Liver (tissue), 9 donors: ENCODE data around the gene CENPF. TPM values are rescaled to one million over a fixed set of nuclear protein-coding genes. Genes with fewer than 3 reads are reported as not detected.

ENCODE experiments used
- DNase-seq: peaks from one replicate; pipeline ENCODE4 v3.0.0-alpha.2; 2017; ENCODE audit warnings: low spot score
- H3K27ac ChIP-seq, 2 donors: one replicate each; pipeline ENCODE4 v1.7.0; 2013; ENCODE audit warnings: inconsistent platforms in 2 of 2, low read length in 2 of 2, control low read depth in 1 of 2, low read depth in 1 of 2, mild to moderate bottlenecking in 1 of 2
- H3K27me3 ChIP-seq, 4 donors: one replicate each; pipeline versions ENCODE4 v1.6.1 to v1.7.0; 2013; ENCODE audit warnings: low read length in 3 of 4, inconsistent platforms in 1 of 4, mild to moderate bottlenecking in 1 of 4, moderate library complexity in 1 of 4; ENCODE audit not compliant: control insufficient read depth in 4 of 4, insufficient read depth in 4 of 4
- H3K36me3 ChIP-seq, 4 donors: one replicate each; pipeline versions ENCODE4 v1.6.1 to v1.7.0; 2013; ENCODE audit warnings: low read length in 3 of 4, mild to moderate bottlenecking in 3 of 4, low read depth in 1 of 4, moderate library complexity in 1 of 4; ENCODE audit not compliant: control insufficient read depth in 4 of 4, insufficient read depth in 3 of 4
- H3K4me1 ChIP-seq, 4 donors: one replicate each; pipeline versions ENCODE4 v1.6.1 to v1.7.0; 2013; ENCODE audit warnings: low read length in 3 of 4, mild to moderate bottlenecking in 3 of 4, moderate library complexity in 1 of 4; ENCODE audit not compliant: control insufficient read depth in 4 of 4, insufficient read depth in 4 of 4
- H3K4me3 ChIP-seq, 3 donors: one replicate each; pipeline versions ENCODE4 v1.6.1 to v1.7.0; 2013; ENCODE audit warnings: low read length in 3 of 3, control low read depth in 1 of 3, low read depth in 1 of 3, mild to moderate bottlenecking in 1 of 3
- H3K9ac ChIP-seq, 2 donors: one replicate each; pipeline ENCODE4 v1.7.0; 2013; ENCODE audit warnings: low read length in 2 of 2, mild to moderate bottlenecking in 2 of 2, moderate library complexity in 2 of 2, control low read depth in 1 of 2, low read depth in 1 of 2
- H3K9me3 ChIP-seq, 4 donors: one replicate each; pipeline versions ENCODE4 v1.6.1 to v1.7.0; 2013; ENCODE audit warnings: low read length in 3 of 4; ENCODE audit not compliant: control insufficient read depth in 4 of 4
- EGR1 ChIP-seq, 2 donors: IDR thresholded peaks; 2 replicates each; pipeline ENCODE4 v1.6.1; 2016 to 2018; ENCODE audit warnings: antibody characterized with exemption in 2 of 2, low read depth in 2 of 2
- FOXA1 ChIP-seq: IDR thresholded peaks from 2 replicates; pipeline ENCODE4 v1.6.1; 2016; ENCODE audit warnings: antibody characterized with exemption
- FOXA2 ChIP-seq: IDR thresholded peaks from 2 replicates; pipeline ENCODE4 v1.6.1; 2016; ENCODE audit warnings: antibody characterized with exemption
- GABPA ChIP-seq, 2 donors: IDR thresholded peaks in 1 of 2; conservative IDR thresholded peaks in 1 of 2; 2 replicates each; pipeline ENCODE4 v1.6.1; 2016; ENCODE audit warnings: antibody characterized with exemption in 2 of 2, mild to moderate bottlenecking in 1 of 2, moderate library complexity in 1 of 2
- HNF4G ChIP-seq: IDR thresholded peaks from 2 replicates; pipeline ENCODE4 v1.6.1; 2016; ENCODE audit warnings: antibody characterized with exemption
- JUND ChIP-seq, 2 donors: IDR thresholded peaks; 2 replicates each; pipeline ENCODE4 v1.6.1; 2016; ENCODE audit warnings: antibody characterized with exemption in 2 of 2
- NR2F2 ChIP-seq: IDR thresholded peaks from 2 replicates; pipeline ENCODE4 v1.6.1; 2016; ENCODE audit warnings: antibody characterized with exemption
- RAD21 ChIP-seq, 2 donors: IDR thresholded peaks; 2 replicates each; pipeline ENCODE4 v1.6.1; 2016; ENCODE audit warnings: antibody characterized with exemption in 2 of 2, mild to moderate bottlenecking in 2 of 2
- RXRA ChIP-seq, 2 donors: IDR thresholded peaks; 2 replicates each; pipeline ENCODE4 v1.6.1; 2017 to 2018; ENCODE audit warnings: antibody characterized with exemption in 2 of 2, mild to moderate bottlenecking in 1 of 2
- SP1 ChIP-seq: IDR thresholded peaks from 2 replicates; pipeline ENCODE4 v1.6.1; 2018; ENCODE audit warnings: antibody characterized with exemption, mild to moderate bottlenecking
- TAF1 ChIP-seq: conservative IDR thresholded peaks from 2 replicates; pipeline ENCODE4 v1.6.1; 2016; ENCODE audit warnings: antibody characterized with exemption, mild to moderate bottlenecking
- YY1 ChIP-seq: IDR thresholded peaks from 2 replicates; pipeline ENCODE4 v1.6.1; 2016; ENCODE audit warnings: antibody characterized with exemption, mild to moderate bottlenecking
- WGBS: extraction: QIAGEN DNeasy Blood & Tissue Kit; methylation state at CpG from one replicate; pipeline ENCODE4 v1.1.7; 2013; 5-methylcytosine and 5-hydroxymethylcytosine counted together
- polyA plus RNA-seq, 2 donors: library from polyadenylated mRNA; stranded (reverse) in 1 of 2; unstranded in 1 of 2; fragments of 200-250 nt in 1 of 2; fragments of >200 nt in 1 of 2; fragmentation: Nextera tagmentation in 1 of 2; extraction: Ambion mirVana in 1 of 2; gene quantifications; one replicate each; pipeline versions ENCODE4 v1.2.1 to v1.2.3, GENCODE V29; 2013 to 2015
- total RNA-seq, 2 donors: library from RNA; depleted of rRNA; stranded (reverse); fragments of >200 nt; gene quantifications; one replicate each; pipeline ENCODE4 v1.2.3, GENCODE V29; 2014
- TF ChIP-seq, protein P1 (sequence below): IDR thresholded peaks from 2 replicates; pipeline ENCODE4 v1.6.1; 2016; ENCODE audit warnings: antibody characterized with exemption
- TF ChIP-seq, protein P2 (sequence below): fragments of 150-350 bp; IDR thresholded peaks from 2 replicates; pipeline ENCODE4 v1.5.1; 2017; ENCODE audit warnings: improper control_type of control experiment, low read depth, low read length; ENCODE audit not compliant: missing input control
- TF ChIP-seq, protein P3 (sequence below): IDR thresholded peaks from 2 replicates; pipeline ENCODE4 v1.6.1; 2016; ENCODE audit warnings: antibody characterized with exemption
- TF ChIP-seq, protein P4 (sequence below): IDR thresholded peaks from 2 replicates; pipeline ENCODE4 v1.6.1; 2016; ENCODE audit warnings: antibody characterized with exemption, mild to moderate bottlenecking
- donor health status: healthy.
- donor health status: healthy.
- donor health status: healthy.
- donor health status: healthy.
- donor health status: healthy.

The CENPF gene
- total and polyA plus RNA-seq, 4 donors: 0.08 to 47.3 (median 1.5) TPM

DNA sequence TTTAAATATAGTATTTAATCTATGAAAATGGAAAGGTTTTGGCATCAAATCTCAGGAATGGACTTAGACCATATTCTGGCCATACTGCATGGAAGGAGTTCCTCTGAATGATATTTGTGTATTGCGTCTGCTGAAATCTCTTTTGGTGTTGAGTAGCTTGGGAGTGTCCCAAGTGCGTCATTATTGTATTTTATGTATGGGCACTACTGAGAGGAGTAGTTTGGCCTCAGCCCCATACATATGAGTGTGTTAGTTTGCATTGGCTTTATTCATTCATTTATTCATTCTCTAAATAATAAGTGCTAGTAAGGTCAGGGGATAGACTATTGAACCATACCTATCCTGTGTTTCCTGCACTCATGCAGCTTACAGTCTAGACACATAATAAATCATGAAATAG, 46.6 kb downstream of the CENPF start:
- no peak for TF ChIP-seq YY1
- TF ChIP-seq RAD21 (IDR thresholded peaks at IDR 0.05): no peak
- TF ChIP-seq NR2F2: no peak
- TF ChIP-seq, protein P1, sequence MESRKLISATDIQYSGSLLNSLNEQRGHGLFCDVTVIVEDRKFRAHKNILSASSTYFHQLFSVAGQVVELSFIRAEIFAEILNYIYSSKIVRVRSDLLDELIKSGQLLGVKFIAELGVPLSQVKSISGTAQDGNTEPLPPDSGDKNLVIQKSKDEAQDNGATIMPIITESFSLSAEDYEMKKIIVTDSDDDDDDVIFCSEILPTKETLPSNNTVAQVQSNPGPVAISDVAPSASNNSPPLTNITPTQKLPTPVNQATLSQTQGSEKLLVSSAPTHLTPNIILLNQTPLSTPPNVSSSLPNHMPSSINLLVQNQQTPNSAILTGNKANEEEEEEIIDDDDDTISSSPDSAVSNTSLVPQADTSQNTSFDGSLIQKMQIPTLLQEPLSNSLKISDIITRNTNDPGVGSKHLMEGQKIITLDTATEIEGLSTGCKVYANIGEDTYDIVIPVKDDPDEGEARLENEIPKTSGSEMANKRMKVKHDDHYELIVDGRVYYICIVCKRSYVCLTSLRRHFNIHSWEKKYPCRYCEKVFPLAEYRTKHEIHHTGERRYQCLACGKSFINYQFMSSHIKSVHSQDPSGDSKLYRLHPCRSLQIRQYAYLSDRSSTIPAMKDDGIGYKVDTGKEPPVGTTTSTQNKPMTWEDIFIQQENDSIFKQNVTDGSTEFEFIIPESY: no peak
- TF ChIP-seq, protein P2, sequence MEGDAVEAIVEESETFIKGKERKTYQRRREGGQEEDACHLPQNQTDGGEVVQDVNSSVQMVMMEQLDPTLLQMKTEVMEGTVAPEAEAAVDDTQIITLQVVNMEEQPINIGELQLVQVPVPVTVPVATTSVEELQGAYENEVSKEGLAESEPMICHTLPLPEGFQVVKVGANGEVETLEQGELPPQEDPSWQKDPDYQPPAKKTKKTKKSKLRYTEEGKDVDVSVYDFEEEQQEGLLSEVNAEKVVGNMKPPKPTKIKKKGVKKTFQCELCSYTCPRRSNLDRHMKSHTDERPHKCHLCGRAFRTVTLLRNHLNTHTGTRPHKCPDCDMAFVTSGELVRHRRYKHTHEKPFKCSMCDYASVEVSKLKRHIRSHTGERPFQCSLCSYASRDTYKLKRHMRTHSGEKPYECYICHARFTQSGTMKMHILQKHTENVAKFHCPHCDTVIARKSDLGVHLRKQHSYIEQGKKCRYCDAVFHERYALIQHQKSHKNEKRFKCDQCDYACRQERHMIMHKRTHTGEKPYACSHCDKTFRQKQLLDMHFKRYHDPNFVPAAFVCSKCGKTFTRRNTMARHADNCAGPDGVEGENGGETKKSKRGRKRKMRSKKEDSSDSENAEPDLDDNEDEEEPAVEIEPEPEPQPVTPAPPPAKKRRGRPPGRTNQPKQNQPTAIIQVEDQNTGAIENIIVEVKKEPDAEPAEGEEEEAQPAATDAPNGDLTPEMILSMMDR: no peak
- TF ChIP-seq SP1: no peak
- TF ChIP-seq TAF1: no peak
- no peak overlapping the region for H3K27ac ChIP-seq
- H3K27me3 ChIP-seq: no peaks in the 10 kb centered on the region
- no peak overlapping the region for H3K9ac ChIP-seq
- no peaks in the 10 kb centered on the region for H3K9me3 ChIP-seq
- no peaks in the 10 kb centered on the region for H3K4me1 ChIP-seq
- WGBS: 98% methylated on average over 2 of the region's 2 CpGs
- H3K4me3 ChIP-seq: no peak overlapping the region
- H3K36me3 ChIP-seq: peaks cover 0 to 2% (median 0%) of the 10 kb centered on the region in 4 donors
- no peak for DNase-seq

DNA sequence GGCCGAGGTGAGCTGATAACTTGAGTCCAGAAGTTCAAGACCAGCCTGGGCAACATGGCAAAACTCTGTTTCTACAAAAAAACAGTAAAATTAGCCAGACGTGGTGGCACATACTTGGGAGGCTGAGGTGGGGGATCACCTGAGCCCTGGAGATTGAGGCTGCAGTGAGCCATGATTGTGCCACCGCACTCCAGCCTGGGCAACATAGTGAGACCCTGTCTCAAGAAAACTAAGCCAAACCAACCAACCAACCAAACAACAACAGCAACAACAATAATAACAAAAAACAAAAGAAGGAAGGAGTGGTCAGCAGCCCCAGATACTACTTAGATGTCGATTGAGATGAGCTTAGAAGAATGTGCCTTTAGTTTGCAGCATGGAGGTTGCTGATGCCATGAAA, 47.7 kb downstream of the CENPF start:
- DNase-seq: no peak
- no peak overlapping the region for H3K27ac ChIP-seq
- no peak overlapping the region for H3K9ac ChIP-seq
- peaks cover 0 to 2% (median 0%) of the 10 kb centered on the region in 4 donors for H3K36me3 ChIP-seq
- H3K27me3 ChIP-seq: no peaks in the 10 kb centered on the region
- WGBS: 86% methylated on average over 4 of the region's 4 CpGs
- H3K4me3 ChIP-seq: no peak overlapping the region
- no peaks in the 10 kb centered on the region for H3K4me1 ChIP-seq
- H3K9me3 ChIP-seq: no peaks in the 10 kb centered on the region
- TF ChIP-seq FOXA2 (no peak), YY1 (no peak), FOXA1 (no peak), SP1 (no peak), TAF1 (no peak), RAD21 (IDR thresholded peaks at IDR 0.05) (no peak), JUND (IDR thresholded peaks at IDR 0.05) (no peak), NR2F2 (no peak), EGR1 (IDR thresholded peaks at IDR 0.05; ENCODE audit: low read depth in 2 of 2) (no peak), HNF4G (no peak), RXRA (IDR thresholded peaks at IDR 0.05) (no peak), GABPA (IDR thresholded peaks at IDR 0.05 in 1 of 2, conservative IDR thresholded peaks at IDR 0.05 in 1 of 2) (no peak)
- TF ChIP-seq, protein P3, sequence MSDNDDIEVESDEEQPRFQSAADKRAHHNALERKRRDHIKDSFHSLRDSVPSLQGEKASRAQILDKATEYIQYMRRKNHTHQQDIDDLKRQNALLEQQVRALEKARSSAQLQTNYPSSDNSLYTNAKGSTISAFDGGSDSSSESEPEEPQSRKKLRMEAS: no peak
- TF ChIP-seq, protein P2: no peak
- TF ChIP-seq, protein P4, sequence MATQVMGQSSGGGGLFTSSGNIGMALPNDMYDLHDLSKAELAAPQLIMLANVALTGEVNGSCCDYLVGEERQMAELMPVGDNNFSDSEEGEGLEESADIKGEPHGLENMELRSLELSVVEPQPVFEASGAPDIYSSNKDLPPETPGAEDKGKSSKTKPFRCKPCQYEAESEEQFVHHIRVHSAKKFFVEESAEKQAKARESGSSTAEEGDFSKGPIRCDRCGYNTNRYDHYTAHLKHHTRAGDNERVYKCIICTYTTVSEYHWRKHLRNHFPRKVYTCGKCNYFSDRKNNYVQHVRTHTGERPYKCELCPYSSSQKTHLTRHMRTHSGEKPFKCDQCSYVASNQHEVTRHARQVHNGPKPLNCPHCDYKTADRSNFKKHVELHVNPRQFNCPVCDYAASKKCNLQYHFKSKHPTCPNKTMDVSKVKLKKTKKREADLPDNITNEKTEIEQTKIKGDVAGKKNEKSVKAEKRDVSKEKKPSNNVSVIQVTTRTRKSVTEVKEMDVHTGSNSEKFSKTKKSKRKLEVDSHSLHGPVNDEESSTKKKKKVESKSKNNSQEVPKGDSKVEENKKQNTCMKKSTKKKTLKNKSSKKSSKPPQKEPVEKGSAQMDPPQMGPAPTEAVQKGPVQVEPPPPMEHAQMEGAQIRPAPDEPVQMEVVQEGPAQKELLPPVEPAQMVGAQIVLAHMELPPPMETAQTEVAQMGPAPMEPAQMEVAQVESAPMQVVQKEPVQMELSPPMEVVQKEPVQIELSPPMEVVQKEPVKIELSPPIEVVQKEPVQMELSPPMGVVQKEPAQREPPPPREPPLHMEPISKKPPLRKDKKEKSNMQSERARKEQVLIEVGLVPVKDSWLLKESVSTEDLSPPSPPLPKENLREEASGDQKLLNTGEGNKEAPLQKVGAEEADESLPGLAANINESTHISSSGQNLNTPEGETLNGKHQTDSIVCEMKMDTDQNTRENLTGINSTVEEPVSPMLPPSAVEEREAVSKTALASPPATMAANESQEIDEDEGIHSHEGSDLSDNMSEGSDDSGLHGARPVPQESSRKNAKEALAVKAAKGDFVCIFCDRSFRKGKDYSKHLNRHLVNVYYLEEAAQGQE: no peak
